ENCODE data around the gene LIPC. TPM values are rescaled to one million over a fixed set of nuclear protein-coding genes. Genes with fewer than 3 reads are reported as not detected.

Gene LIPC
- total RNA-seq, 1 donor from 2014 or later, result 0.62 TPM

DNA sequence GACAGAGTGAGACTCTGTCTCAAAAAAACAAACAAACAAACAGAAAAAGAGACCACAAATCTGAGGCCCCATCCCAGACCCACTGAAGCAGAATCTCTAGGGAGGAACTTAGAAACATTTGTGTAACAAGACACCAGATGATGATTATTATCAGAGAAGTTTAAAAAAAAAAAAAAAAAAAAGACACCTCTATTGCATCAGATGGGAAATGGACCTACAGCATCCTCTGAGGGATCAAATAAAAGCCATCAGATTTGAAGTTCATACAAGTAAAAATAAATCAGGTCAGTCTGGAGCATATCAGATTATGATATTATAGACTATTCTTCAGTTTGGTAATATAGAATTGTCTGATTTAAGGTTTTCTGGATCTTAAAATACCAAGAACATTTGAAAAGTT is 21.9 kb upstream of the LIPC start:
- H3K9me3 Mint-ChIP-seq, result no peaks in the 10 kb centered on the region
- peaks cover 2% of the 10 kb centered on the region for H3K36me3 Mint-ChIP-seq (ENCODE audit: low read depth)
- no peaks in the 10 kb centered on the region for H3K27me3 Mint-ChIP-seq (ENCODE audit: insufficient read depth)
- H3K27ac Mint-ChIP-seq, result peak overlapping the region; percentile 90
- H3K4me3 Mint-ChIP-seq, result peak overlapping the region; percentile 85
- no peak for DNase-seq (ENCODE audit: low spot score)
- H3K4me1 Mint-ChIP-seq (ENCODE audit: low read depth), result peaks cover 28% of the 10 kb centered on the region
- intact Hi-C loops (cut with micrococcal nuclease), result loop anchor here (5.0 kb wide), 2 partner anchors 47 to 78 kb away; no protein-coding TSS in a partner anchor

DNA sequence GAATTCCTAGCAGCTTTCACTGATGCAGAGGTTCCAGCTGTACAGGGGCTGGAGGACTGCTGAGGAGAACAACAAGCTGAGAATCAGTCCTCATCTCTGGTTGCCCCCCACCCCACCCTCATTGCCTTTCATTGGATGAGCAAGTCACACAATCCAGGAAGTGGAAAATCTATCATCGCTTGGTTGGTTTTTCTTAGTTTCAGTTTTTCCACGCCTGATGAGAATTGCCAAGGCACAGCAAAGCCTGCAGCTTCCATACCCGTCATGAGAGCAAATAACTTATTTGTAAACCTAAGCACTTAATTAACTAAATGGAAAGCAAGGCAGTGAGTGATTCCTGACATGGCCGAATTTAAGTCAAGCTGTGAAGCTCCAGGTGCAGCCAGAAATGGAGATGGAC is 21.4 kb upstream of the LIPC start:
- Mint-ChIP-seq H3K27ac (peak overlapping the region; percentile 90), H3K36me3 (ENCODE audit: low read depth) (peaks cover 2% of the 10 kb centered on the region), H3K27me3 (ENCODE audit: insufficient read depth) (no peaks in the 10 kb centered on the region), H3K4me1 (ENCODE audit: low read depth) (peaks cover 28% of the 10 kb centered on the region), H3K9me3 (no peaks in the 10 kb centered on the region), H3K4me3 (peak overlapping the region; percentile 85)
- DNase-seq (ENCODE audit: low spot score), result peak; percentile 17
- intact Hi-C loops (cut with micrococcal nuclease), result loop anchor here (5.0 kb wide), 2 partner anchors 47 to 78 kb away; no protein-coding TSS in a partner anchor

DNA sequence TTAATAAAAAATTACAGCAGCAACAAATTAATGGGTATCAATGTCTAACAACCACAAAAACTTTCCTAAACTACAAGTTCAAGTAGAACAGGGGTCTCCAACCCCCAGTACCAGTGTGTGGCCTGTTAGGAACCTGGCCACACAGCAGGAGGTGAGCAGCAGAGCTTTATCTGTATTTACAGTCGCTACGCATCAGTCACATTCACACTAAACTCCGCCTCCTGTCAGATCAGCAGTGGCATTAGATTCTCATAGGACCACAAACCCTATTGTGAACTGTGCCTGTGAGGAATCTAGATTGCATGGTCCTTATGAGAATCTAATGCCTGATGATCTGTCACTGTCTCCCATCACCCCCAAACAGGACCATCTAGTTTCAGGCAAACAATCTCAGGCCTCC is 18.5 kb upstream of the LIPC start:
- peaks cover 3% of the 10 kb centered on the region for H3K9me3 Mint-ChIP-seq

DNA sequence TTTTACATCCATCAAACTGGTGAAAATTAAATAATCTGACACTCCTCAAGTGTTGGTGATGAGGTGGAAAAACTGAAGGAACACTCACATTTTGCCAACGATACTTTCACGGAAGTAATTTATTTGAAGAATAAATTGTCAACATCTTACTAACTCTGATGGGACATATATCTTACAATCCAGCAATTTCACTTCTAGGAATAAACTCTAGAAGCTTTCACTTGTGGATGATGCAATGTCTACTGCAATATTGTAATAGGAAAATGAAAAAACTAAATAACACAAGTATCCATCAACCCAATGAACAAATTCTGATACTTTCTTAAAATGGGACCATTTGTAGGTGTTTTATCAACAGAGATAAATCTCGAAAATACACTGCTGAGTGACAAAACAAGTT is 16.2 kb upstream of the LIPC start:
- no peak for DNase-seq (ENCODE audit: low spot score)
- H3K27ac Mint-ChIP-seq, result no peak overlapping the region
- no peak overlapping the region for H3K4me3 Mint-ChIP-seq

More for the DNA sequence above, 18.5 kb upstream of the LIPC start:
- intact Hi-C loops (cut with micrococcal nuclease), result loop anchor here (5.0 kb wide), 2 partner anchors 44 to 81 kb away; no protein-coding TSS in a partner anchor
- DNase-seq (ENCODE audit: low spot score), result no peak
- H3K27me3 Mint-ChIP-seq (ENCODE audit: insufficient read depth), result no peaks in the 10 kb centered on the region
- H3K4me3 Mint-ChIP-seq, result no peak overlapping the region
- peaks cover 28% of the 10 kb centered on the region for H3K4me1 Mint-ChIP-seq (ENCODE audit: low read depth)
- H3K27ac Mint-ChIP-seq, result no peak overlapping the region
- peaks cover 2% of the 10 kb centered on the region for H3K36me3 Mint-ChIP-seq (ENCODE audit: low read depth)

DNA sequence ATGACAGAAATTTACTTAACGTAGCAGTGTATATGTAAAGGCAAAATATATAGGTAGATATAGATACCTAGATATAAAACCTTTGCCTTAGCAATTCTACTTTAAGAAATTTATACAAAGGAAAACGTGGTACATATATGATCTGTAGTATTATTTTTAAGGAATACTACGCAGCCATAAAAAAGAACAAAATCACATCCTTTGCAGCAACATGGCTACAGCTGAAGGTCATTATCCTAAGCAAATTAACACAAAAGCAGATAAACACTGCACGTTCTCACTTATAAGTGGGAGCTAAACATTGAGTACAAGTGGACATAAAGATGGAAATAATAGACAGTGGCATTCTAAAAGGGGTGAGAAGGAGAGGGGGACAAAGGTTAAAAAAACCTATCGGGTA is 14.8 kb upstream of the LIPC start:
- Mint-ChIP-seq H3K4me1 (ENCODE audit: low read depth) (peaks cover 22% of the 10 kb centered on the region), H3K9me3 (peaks cover 3% of the 10 kb centered on the region), H3K27me3 (ENCODE audit: insufficient read depth) (no peaks in the 10 kb centered on the region), H3K4me3 (no peak overlapping the region), H3K27ac (no peak overlapping the region), H3K36me3 (ENCODE audit: low read depth) (peaks cover 8% of the 10 kb centered on the region)
- DNase-seq (ENCODE audit: low spot score), result no peak
- intact Hi-C loops (cut with micrococcal nuclease), result no loop called here

More for the DNA sequence above, 16.2 kb upstream of the LIPC start:
- intact Hi-C loops (cut with micrococcal nuclease), result no loop called here
- Mint-ChIP-seq H3K36me3 (ENCODE audit: low read depth) (peaks cover 6% of the 10 kb centered on the region), H3K9me3 (peaks cover 3% of the 10 kb centered on the region), H3K27me3 (ENCODE audit: insufficient read depth) (no peaks in the 10 kb centered on the region), H3K4me1 (ENCODE audit: low read depth) (peaks cover 25% of the 10 kb centered on the region)

DNA sequence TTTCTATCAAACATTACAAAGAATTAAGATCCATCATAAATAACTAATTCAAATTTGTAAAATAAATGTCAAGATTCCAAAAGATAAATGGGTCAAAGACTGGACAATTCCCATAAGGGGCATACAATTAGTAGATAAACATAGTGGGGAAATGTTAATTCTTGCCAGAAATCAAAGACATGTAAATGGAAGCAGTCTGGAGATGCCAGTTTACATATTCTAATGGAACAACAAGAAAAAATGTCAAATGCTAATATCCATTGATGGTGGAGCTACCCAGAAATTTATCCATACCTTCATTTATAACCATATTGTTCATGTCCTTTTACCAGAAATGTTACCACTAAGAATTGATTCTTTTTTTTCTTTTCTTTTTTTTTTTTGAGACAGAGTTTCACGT is 13.7 kb upstream of the LIPC start:
- Mint-ChIP-seq H3K27me3 (ENCODE audit: insufficient read depth) (no peaks in the 10 kb centered on the region), H3K36me3 (ENCODE audit: low read depth) (peaks cover 8% of the 10 kb centered on the region), H3K4me3 (no peak overlapping the region), H3K4me1 (ENCODE audit: low read depth) (peaks cover 19% of the 10 kb centered on the region), H3K27ac (no peak overlapping the region), H3K9me3 (peaks cover 3% of the 10 kb centered on the region)
- no peak for DNase-seq (ENCODE audit: low spot score)
- intact Hi-C loops (cut with micrococcal nuclease), result no loop called here

DNA sequence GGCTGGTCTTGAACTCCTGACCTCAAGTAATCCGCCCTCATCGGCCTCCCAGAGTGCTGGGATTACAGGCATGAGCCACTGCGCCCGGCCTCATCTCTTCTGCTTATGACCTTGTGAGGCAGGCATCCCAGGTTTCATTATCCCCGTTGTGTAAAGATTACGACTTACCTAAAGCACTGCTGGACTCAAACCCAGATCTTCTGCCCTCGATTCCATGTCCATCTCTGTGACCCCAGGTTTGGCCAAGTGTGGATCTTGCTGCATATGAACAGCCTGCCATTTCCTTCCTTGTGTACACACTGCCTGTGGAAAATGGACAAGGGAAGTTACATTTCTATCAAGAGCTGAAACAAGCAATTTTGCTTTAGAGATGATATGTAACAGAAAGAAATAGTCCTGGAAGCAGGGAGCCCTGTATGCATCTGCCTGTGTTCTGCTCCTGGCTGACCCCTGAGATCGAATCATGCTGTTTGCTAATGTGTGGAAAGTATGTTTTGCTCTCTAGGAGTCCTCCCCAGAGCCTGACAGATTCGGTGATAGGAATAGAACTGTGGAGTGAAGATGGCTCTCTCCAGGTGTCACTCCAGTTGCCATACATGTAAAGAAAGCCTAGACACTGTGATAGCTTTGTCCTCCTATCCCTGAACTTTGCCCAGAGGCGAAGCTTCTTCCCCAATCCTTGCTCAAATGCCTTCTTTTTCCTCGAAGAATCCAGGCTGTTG is 11.8 kb upstream of the LIPC start:
- intact Hi-C loops (cut with micrococcal nuclease), result no loop called here
- H3K4me3 Mint-ChIP-seq, result no peak overlapping the region
- no peaks in the 10 kb centered on the region for H3K27me3 Mint-ChIP-seq (ENCODE audit: insufficient read depth)
- no peak overlapping the region for H3K27ac Mint-ChIP-seq
- peaks cover 3% of the 10 kb centered on the region for H3K9me3 Mint-ChIP-seq
- peaks cover 19% of the 10 kb centered on the region for H3K4me1 Mint-ChIP-seq (ENCODE audit: low read depth)
- no peak for DNase-seq (ENCODE audit: low spot score)
- peaks cover 13% of the 10 kb centered on the region for H3K36me3 Mint-ChIP-seq (ENCODE audit: low read depth)

DNA sequence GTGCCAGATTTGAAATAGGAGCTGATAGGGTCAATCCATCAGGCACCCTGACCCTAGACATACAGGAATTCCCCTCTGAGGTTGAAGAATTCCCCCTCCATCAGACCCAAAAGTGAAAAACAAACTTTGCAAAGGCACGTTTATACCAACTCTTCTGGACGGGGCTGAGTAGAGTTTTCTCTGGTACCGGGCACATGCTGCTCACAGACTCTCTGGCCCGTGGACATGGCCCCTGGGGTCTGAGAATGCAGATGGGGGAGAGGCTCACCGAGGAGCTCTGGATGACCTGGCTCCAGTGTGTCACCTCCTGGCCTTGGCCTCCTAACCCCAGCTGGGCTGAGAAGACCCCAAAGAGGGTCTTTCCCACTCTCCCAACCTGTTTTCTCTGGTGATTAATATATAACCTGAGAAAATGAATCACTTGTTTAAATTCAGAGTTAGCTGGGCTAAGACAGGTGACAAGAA is 11.2 kb upstream of the LIPC start:
- intact Hi-C loops (cut with micrococcal nuclease), result no loop called here
- Mint-ChIP-seq H3K4me3 (no peak overlapping the region), H3K27me3 (ENCODE audit: insufficient read depth) (no peaks in the 10 kb centered on the region), H3K27ac (no peak overlapping the region), H3K4me1 (ENCODE audit: low read depth) (peaks cover 19% of the 10 kb centered on the region), H3K9me3 (peaks cover 3% of the 10 kb centered on the region), H3K36me3 (ENCODE audit: low read depth) (peaks cover 13% of the 10 kb centered on the region)
- no peak for DNase-seq (ENCODE audit: low spot score)

DNA sequence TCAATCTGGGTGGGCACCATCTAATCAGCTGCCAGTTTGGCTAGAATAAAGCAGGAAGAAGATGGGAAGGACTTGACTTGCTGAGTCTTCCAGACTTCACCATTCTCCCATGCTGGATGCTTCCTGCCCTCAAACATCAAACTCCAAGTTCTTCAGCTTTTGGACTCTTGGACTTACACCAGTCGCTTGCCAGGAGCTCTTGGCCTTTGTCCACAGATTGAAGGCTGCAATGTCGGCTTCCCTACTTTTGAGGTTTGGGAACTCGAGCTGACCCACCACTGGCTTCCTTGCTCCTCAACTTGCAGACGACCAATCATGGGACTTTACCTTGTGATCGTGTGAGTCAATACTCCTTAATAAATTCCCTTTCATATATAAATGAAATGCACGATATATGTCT is 8.6 kb upstream of the LIPC start:
- intact Hi-C loops (cut with micrococcal nuclease), result no loop called here
- Mint-ChIP-seq H3K4me3 (no peak overlapping the region), H3K9me3 (no peaks in the 10 kb centered on the region), H3K27ac (no peak overlapping the region), H3K27me3 (ENCODE audit: insufficient read depth) (no peaks in the 10 kb centered on the region), H3K4me1 (ENCODE audit: low read depth) (peaks cover 19% of the 10 kb centered on the region), H3K36me3 (ENCODE audit: low read depth) (peaks cover 13% of the 10 kb centered on the region)
- DNase-seq (ENCODE audit: low spot score), result no peak

DNA sequence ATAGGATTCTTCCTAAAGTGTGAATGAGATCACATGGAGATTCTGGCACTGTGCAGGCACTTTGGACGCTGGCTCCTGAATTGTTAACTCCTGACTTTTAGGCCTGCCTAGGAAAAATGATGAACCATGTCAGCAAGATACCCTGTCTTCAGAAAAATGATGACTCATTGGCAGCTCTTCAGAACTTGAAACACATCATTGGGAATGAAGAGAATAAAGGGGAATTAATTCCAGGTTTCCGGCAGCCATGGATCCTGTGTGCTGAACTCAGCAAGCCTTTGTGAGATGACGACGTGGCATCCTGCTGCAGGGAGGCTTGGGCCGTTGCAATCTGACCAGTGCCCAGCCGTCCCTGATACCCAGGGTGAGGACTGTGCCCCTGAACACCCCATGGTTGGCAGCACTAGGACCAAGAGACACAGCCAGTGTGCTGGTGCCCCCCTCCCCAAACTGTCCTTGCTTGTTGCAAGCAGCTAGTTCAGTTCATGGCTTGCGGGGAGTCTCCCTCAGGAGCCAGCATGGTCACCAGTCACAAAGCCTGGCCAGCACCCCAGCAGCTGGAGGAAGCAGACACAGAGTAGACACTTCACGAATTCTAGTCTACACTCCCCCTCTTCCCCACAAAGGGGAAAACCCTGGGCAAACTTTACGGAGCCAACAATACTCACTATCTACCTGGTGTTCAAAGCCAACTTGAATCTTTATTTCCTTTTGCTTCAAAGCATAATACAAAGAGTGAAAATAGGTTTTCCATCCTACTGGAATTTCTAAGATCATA is 7.8 kb upstream of the LIPC start:
- Mint-ChIP-seq H3K9me3 (no peaks in the 10 kb centered on the region), H3K4me3 (no peak overlapping the region), H3K36me3 (ENCODE audit: low read depth) (peaks cover 11% of the 10 kb centered on the region), H3K4me1 (ENCODE audit: low read depth) (peaks cover 19% of the 10 kb centered on the region), H3K27ac (no peak overlapping the region), H3K27me3 (ENCODE audit: insufficient read depth) (no peaks in the 10 kb centered on the region)
- DNase-seq (ENCODE audit: low spot score), result no peak
- intact Hi-C loops (cut with micrococcal nuclease), result no loop called here

DNA sequence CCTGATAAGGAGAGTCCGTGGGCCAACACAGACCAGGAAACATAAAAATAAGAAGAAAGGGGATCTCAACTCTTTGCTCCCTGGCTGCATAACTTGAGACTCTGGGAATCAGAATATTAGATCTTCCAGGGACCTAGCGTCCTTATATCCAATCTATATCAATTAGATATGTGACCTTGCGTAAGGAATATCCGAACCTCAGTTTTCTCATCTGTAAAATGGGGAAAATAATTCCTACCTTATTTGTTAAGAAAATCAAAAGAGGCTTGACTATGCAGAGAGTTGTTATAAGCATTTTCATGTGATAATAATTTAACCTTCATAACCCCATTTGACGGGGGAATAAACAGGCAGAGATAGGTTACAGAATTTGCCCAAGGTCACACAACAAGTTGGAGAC is 7.1 kb upstream of the LIPC start:
- Mint-ChIP-seq H3K27me3 (ENCODE audit: insufficient read depth) (no peaks in the 10 kb centered on the region), H3K4me1 (ENCODE audit: low read depth) (peaks cover 18% of the 10 kb centered on the region), H3K9me3 (no peaks in the 10 kb centered on the region), H3K36me3 (ENCODE audit: low read depth) (peaks cover 10% of the 10 kb centered on the region), H3K27ac (no peak overlapping the region), H3K4me3 (no peak overlapping the region)
- intact Hi-C loops (cut with micrococcal nuclease), result no loop called here
- DNase-seq (ENCODE audit: low spot score), result no peak

DNA sequence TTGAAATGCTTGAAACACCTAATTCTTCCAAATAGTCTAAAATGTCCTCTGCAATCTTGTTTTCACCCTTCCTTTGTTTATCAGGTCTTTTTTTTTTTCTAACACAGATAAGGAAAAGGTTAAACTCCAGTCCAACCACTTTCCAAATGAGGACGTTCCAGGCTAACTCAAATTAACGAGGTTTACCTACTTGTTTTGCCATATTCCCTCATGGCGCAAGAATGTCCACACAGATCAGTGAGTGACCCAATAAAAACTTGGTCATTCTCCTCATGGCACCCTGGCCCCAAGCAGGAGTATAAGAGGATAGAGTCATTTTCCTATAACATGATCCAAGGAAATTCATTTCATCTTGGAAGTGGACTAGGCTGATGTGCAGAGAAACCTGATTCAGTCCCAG is 6.6 kb upstream of the LIPC start:
- no peak for DNase-seq (ENCODE audit: low spot score)
- no peak overlapping the region for H3K27ac Mint-ChIP-seq
- H3K36me3 Mint-ChIP-seq (ENCODE audit: low read depth), result peaks cover 8% of the 10 kb centered on the region
- no peak overlapping the region for H3K4me3 Mint-ChIP-seq
- peaks cover 13% of the 10 kb centered on the region for H3K4me1 Mint-ChIP-seq (ENCODE audit: low read depth)
- no peaks in the 10 kb centered on the region for H3K27me3 Mint-ChIP-seq (ENCODE audit: insufficient read depth)
- intact Hi-C loops (cut with micrococcal nuclease), result no loop called here
- no peaks in the 10 kb centered on the region for H3K9me3 Mint-ChIP-seq

DNA sequence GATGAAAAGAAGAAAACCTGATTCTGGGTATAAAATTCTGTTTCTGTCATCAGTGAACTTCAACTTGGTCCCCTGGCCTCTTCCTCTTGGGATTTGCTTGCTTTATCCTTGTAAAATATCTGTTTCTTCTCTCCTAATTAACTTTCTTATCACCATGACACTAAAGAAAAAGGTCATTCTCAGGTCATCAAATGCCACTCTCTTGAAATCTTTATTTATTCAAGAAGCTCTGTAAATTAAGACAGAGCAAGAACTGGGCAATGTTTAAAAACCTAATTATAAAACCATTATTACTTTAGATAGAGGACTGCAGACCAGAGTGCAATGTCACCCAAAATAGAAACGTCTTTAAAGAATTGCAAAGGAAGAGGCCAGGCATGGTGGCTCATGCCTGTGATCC is 6.0 kb upstream of the LIPC start:
- no peaks in the 10 kb centered on the region for H3K27me3 Mint-ChIP-seq (ENCODE audit: insufficient read depth)
- H3K9me3 Mint-ChIP-seq, result no peaks in the 10 kb centered on the region
- no peak for DNase-seq (ENCODE audit: low spot score)
- peaks cover 7% of the 10 kb centered on the region for H3K4me1 Mint-ChIP-seq (ENCODE audit: low read depth)
- H3K27ac Mint-ChIP-seq, result no peak overlapping the region
- intact Hi-C loops (cut with micrococcal nuclease), result no loop called here
- peaks cover 9% of the 10 kb centered on the region for H3K36me3 Mint-ChIP-seq (ENCODE audit: low read depth)
- H3K4me3 Mint-ChIP-seq, result no peak overlapping the region
